Measurements from ENCODE around the gene NCAPG. TPM values are rescaled to one million over a fixed set of nuclear protein-coding genes. Genes with fewer than 3 reads are reported as not detected.

Gene NCAPG
- total and polyA plus RNA-seq, 7 donors: 0.13 to 0.44 (median 0.30) TPM

DNA sequence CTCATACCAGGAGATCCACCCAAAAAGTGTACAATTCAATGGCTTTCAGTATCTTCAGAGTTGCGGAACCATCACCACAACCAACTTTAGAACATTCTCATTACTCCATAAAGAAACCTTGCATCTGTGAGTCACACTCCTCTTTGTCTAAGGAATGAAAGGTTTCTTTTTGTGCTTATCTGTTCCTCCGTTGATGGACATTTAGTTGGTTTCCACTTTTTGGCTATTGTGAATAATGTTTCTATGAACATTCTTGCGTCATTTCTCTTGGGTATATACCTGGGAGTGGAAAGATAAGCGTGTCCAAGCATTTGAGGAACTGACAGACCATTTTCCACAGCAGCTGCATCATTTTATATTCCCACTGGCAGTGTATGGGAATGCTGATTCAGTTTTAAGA, 39.9 kb upstream of the NCAPG start:
- no peak for DNase-seq
- Histone ChIP-seq H3K27me3 (ENCODE audit: insufficient read depth in 3 of 3, low read length in 2 of 3) (peaks cover 0 to 1% (median 0%) of the 10 kb centered on the region in 3 donors), H3K4me1 (peaks cover 22% of the 10 kb centered on the region), H3K4me3 (peak overlapping the region; percentile 11), H3K36me3 (ENCODE audit: insufficient read depth in 1 of 2, low read depth in 1 of 2) (no peaks in the 10 kb centered on the region), H3K9me3 (peaks cover 4% of the 10 kb centered on the region), H3K27ac (peak overlapping the region; percentile 72)
- intact Hi-C loops (cut with DNase I): no loop called here
- peak in 3 of 4 donors; percentile 2 to 28 (median 10) for ATAC-seq
- WGBS, 3 donors: 52 to 61% (median 56%) methylated on average over 4 of the region's 4 CpGs
- TF ChIP-seq, protein P1, sequence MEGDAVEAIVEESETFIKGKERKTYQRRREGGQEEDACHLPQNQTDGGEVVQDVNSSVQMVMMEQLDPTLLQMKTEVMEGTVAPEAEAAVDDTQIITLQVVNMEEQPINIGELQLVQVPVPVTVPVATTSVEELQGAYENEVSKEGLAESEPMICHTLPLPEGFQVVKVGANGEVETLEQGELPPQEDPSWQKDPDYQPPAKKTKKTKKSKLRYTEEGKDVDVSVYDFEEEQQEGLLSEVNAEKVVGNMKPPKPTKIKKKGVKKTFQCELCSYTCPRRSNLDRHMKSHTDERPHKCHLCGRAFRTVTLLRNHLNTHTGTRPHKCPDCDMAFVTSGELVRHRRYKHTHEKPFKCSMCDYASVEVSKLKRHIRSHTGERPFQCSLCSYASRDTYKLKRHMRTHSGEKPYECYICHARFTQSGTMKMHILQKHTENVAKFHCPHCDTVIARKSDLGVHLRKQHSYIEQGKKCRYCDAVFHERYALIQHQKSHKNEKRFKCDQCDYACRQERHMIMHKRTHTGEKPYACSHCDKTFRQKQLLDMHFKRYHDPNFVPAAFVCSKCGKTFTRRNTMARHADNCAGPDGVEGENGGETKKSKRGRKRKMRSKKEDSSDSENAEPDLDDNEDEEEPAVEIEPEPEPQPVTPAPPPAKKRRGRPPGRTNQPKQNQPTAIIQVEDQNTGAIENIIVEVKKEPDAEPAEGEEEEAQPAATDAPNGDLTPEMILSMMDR (IDR thresholded peaks at IDR 0.05): no peak

DNA sequence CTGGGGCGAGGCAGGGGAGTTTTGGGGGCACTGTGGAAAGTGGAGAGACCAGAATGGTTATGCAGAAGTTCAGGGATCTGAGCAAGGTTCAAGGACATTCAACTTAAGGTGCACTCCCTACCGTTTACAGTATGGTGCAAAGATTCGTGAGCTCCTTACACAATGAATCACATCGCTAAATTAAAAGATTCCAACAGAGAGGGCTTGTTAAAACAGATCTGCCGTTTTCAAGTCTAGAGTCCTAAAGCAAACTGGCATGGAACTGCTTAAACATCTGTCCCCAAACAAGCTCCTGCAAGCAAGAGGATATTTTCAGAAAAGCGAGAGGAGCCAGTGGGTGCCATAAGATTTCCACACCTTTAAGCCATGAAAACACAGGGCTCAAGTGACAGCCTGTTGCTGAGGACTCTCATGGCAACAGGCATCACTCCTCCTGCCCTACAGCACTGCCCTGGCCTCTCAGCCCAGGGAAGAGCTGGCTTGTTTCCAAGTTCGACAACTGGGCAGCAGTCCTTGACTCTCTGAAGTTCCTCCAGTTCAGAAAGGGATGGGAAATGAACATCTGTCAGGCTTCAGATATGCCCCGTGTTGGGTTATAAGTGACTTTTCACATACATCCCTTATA, 39.4 kb upstream of the NCAPG start:
- WGBS, 3 donors: 24 to 35% (median 25%) methylated on average over 8 of the region's 8 CpGs
- ATAC-seq (peak; percentile 80 to 93 (median 90)), DNase-seq (peak in 1 of 2 donors; percentile 70)
- no peaks in the 10 kb centered on the region for H3K36me3 ChIP-seq (ENCODE audit: insufficient read depth in 1 of 2, low read depth in 1 of 2)
- H3K27me3 ChIP-seq (ENCODE audit: insufficient read depth in 3 of 3, low read length in 2 of 3): no peaks in the 10 kb centered on the region
- peak overlapping the region; percentile 11 for H3K4me3 ChIP-seq
- TF ChIP-seq, protein P1 (IDR thresholded peaks at IDR 0.05): no peak
- H3K27ac ChIP-seq: peak overlapping the region; percentile 72
- peaks cover 22% of the 10 kb centered on the region for H3K4me1 ChIP-seq
- intact Hi-C loops (cut with DNase I): no loop called here
- H3K9me3 ChIP-seq: peaks cover 4% of the 10 kb centered on the region

DNA sequence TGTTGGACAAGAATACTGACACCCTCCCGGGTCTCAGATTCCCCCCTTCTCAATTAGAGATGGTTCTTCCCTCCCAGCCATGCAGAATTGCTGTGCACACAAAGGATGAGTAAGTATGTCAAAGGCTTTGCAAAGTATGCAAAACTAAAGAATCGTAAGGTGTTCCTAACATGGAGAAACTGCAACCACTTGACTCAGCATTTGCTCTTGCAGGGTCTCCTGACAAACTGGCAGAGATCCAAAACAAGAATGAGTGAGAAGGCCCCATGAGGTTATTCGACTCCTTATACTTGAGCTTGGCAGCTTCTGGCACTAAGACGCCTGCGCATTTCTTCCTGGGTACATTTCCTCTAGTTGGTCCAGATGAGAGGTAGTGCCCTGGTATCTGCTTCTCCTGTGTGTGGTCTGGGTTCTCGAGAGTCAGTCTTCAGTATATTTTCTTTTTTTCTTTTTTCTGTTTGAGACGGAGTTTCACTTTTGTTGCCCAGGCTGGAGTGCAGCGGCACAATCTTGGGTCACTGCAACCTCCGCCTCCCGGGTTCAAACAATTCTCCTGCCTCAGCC, 37.6 kb upstream of the NCAPG start:
- no peak overlapping the region for H3K4me3 ChIP-seq
- intact Hi-C loops (cut with DNase I): no loop called here
- H3K27ac ChIP-seq: no peak overlapping the region
- no peaks in the 10 kb centered on the region for H3K27me3 ChIP-seq (ENCODE audit: insufficient read depth in 3 of 3, low read length in 2 of 3)
- TF ChIP-seq, protein P1 (IDR thresholded peaks at IDR 0.05): no peak
- no peaks in the 10 kb centered on the region for H3K36me3 ChIP-seq (ENCODE audit: insufficient read depth in 1 of 2, low read depth in 1 of 2)
- no peak for ATAC-seq
- no peaks in the 10 kb centered on the region for H3K9me3 ChIP-seq
- H3K4me1 ChIP-seq: peaks cover 22% of the 10 kb centered on the region
- no peak for DNase-seq
- WGBS, 3 donors: 55 to 77% (median 62%) methylated on average over 10 of the region's 10 CpGs

DNA sequence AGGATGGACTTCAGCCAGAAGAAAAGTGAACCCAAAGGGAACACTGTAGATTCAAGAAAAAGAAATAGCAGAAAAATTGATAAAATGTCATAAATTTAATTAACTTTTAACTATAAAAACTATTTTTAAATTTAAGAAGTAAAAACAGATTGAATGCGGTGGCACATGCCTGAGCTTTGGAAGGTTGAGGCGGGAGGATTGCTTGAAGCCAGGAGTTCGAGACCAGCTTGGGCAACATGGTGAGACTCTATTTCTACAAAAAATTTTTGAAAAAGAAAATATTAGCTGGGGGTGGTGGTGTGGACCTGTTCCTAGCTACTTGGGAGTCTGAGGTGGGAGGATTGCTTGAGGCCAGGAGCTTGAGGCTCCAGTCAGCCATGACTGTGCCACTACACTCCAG, 32.3 kb upstream of the NCAPG start:
- TF ChIP-seq, protein P1 (IDR thresholded peaks at IDR 0.05): no peak
- no peak overlapping the region for H3K27ac ChIP-seq
- H3K9me3 ChIP-seq: no peaks in the 10 kb centered on the region
- H3K27me3 ChIP-seq (ENCODE audit: insufficient read depth in 3 of 3, low read length in 2 of 3): peaks cover 0 to 3% (median 0%) of the 10 kb centered on the region in 3 donors
- no peaks in the 10 kb centered on the region for H3K36me3 ChIP-seq (ENCODE audit: insufficient read depth in 1 of 2, low read depth in 1 of 2)
- no peak overlapping the region for H3K4me3 ChIP-seq
- ATAC-seq: no peak
- DNase-seq: no peak
- intact Hi-C loops (cut with DNase I): no loop called here
- 77 to 99% (median 99%) methylated on average over 3 of the region's 3 CpGs for WGBS, 3 donors
- peaks cover 3% of the 10 kb centered on the region for H3K4me1 ChIP-seq
